GM15510 (cell line): ENCODE measurements around the gene SH3RF1.

Experiments used
- POLR2A ChIP-seq: IDR thresholded peaks from 3 replicates; pipeline ENCODE4 v1.6.1; 2011; ENCODE audit warnings: borderline replicate concordance; ENCODE audit not compliant: insufficient read length; ENCODE audit errors: extremely low read depth

Gene SH3RF1

GRCh38 chr4:169270810-169271691 lies at the start of gene SH3RF1:
Gene SH3RF1, minus strand, starts transcription at chr4:169270956. Its CDS starts 1,744 bp downstream, at chr4:169269212.
- peak; percentile 66 for TF ChIP-seq POLR2A

DNA sequence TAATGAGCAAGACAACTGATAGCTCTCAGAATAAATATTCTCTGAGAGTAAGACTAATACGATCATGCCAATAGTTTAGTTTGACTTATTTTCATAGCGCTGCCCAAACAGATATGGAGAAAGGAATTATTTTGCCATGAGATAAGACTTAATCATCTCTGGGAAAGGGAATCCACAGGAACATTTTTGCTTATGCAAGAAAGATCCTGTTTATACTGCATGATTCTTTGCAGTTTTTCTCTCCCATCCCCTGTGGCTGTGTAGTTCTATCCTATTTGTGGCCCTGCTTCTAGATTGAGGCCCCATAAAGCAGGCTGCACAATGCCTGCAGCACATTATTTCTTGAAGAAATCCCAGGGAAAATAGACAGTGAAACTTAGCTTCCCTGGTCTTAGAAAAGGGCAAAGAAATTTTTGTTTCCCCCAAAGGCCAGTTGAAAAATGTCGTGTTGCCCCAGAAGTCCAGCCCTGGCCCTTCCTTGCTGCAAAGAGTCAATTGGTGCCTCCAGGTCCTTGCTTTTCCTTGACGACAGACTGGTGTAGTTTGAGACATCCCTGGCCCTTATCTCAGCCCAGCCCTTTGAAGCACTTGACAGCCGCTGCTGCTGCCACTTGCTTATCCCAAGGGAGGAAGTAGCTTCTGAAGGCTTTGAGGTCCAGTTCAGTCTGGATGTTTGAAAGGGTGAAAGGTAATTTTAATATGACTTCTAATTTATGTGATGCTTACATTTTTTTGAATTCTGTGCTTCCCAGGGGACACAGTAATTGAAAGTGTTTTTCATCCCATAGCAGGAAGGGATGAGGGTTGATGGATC lies 45.0 kb upstream of the SH3RF1 start:
- TF ChIP-seq POLR2A: no peak

DNA sequence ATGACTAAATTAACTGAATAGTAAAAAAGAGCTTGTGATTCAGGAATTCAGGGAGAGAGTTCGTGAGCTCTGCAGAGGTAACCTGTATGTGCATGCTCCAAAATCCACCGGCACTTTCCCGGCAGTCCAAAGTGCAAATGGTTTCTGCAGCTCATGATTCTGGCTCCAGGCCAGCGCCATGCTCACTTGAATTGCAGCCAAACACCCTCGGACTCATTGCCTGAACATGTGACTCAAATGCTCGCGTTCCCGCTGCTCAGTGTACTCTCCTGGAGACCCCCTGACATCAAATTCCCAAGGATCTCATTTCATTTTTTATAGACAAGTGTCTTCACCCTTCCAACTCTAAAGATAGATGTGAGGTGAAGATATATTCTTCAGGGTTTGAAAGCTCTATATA lies 44.1 kb upstream of the SH3RF1 start:
- TF ChIP-seq POLR2A: no peak

DNA sequence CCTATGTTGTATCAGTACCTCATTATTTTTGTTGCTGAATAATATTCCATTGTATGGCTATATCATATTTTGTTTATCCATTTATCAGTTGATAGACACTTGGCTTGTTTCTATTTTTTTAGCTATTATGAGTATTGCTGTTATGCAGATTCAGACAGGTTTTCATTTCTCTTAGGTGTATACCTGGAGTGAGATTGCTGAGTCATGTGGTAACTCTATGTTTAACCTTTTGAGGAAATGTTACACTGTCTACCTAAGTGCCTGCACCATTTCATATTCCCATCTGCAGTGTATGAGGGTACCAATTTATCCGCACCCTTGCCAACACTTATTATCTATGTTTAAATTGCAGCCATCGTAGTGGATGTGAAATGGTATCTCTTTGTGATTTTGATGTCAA lies 43.0 kb upstream of the SH3RF1 start:
- no peak for TF ChIP-seq POLR2A

DNA sequence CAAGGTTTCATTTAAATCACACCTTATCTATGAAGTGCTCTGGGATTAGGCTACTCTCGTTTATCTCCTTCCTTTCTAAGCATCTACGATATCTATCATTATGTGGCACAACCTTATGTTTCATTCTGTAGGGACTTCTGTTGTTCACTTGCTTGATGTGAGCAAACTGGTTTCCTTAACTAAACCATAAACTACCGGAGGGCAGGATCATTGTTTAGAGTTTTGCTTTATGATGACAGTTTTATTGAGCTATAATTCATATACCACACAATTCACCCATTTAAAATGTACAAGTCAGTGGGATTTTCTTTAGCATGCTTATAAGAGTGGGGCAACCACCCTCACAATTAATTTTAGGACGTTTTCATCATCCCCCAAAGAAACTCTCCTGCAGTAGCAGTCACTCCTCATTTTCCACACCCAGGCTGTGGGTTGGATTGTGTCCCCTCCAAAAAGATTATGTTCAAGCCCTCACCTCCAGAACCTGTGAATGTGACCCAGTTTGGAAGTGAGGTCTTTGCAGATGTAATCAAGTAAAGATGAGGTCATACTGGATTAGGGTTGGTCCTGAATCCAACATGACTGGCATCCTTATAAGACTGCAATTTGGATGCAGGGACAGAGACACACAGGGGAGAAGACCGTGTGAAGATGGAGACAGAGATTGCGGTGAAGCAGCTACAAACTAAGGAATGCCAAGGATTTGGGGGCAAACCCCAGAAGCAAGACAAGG lies 42.1 kb upstream of the SH3RF1 start:
- TF ChIP-seq POLR2A: no peak

GRCh38 chr4:169311643-169312365 lies 41.0 kb upstream of the SH3RF1 start:
- no peak for TF ChIP-seq POLR2A

DNA sequence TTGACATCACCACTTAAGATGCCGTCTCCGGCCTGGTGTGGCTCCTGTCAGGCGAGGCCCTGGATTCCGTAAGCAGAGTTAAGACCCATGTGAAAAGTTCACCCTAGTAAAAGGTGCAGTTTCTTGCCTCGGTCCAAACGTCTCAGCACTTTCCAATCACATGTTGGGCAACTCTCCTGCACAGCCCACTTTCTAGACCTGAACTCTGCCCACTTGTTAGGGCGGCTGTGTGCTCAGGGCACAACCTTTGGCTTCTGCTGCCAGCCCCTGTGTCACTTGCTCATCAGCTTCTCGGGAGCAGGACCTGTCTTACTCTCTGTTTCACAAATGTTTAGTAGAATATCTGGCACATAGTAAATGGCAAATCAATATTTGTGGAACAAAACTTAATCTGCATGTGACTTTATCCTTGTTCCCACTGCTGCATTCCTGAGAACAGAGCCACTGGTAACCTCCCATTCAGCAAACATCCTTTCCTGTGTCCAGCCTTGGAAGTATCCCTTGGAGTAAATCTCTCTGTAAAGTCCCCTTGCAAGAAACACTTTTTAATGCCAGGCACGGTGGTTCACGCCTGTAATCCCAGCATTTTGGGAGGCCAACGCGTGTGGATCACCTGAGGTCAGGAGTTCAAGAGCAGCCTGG lies 38.7 kb upstream of the SH3RF1 start:
- no peak for TF ChIP-seq POLR2A

DNA sequence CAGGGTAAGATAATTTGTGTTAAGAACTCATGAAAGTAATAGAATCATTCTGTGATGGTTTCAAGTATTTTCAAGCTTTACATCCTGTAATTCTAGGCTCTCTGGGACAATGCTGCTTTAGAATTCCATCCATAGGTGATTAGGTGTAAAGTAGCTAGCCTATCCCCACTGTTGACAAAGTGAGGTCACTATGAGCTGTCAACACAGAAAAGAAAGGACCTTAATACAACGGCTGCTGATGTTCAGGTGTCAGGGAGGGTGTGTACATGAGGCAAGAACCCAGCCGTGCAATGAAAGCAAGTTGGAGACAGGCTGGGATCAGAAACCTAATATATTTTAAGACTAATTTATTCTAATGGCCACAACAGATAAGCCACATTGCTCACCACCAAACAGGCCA lies 36.8 kb upstream of the SH3RF1 start:
- TF ChIP-seq POLR2A: no peak

DNA sequence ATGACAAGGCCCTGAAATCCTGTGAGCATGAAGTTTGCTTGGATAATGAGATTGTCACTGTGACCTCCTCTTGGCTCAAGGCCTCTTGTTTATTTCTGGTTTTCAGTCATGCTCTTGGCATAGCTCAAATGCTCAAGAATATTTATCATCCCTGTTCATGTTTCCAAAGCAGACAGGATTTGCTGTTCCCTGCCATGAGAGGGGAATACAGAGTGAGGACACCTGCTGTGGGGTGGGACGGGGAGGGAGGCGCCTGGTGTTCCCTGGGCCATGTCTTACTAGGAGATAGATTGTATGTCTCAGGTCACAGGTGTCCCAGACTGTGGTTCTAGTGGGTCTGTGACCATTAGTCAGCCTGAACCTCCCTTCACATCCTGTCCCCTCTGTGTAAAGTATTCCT lies 34.9 kb upstream of the SH3RF1 start:
- TF ChIP-seq POLR2A: no peak

DNA sequence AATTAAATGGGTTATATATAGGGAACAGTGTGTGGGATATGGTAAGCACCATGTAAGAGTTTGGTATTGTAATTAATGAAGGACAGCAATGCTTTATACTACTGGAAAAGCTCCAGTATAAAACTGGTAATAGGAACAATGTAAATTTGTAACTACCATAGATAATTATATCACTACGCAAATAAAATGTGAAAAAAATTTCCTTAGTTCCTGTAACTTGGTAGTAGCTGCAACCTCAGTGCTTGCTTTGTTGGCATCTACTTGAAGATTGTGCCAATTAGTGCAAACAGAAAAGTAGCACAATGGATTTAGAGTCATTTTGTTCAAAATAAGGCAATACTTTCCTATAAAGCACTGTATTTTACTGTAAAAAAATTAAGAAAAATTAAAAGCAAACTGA lies 34.4 kb upstream of the SH3RF1 start:
- no peak for TF ChIP-seq POLR2A

- TF ChIP-seq POLR2A: no peak
Measured at GRCh38 chr4:169295822-169296221, 25.1 kb upstream of the SH3RF1 start.

- TF ChIP-seq POLR2A: no peak
Measured at GRCh38 chr4:169293343-169294176, 22.8 kb upstream of the SH3RF1 start.
